HG03442 (cell line): ENCODE results near the gene MYPOP.

Experiments
- ATAC-seq: cut with Tn5 transposase; IDR thresholded peaks from one replicate; pipeline ENCODE4 v1.9.1; 2021; ENCODE audit warnings: mild to moderate bottlenecking, moderate library complexity; ENCODE audit not compliant: unreplicated experiment

The MYPOP gene

GRCh38 chr19:45865269-45865948 is 37.0 kb downstream of the MYPOP start:
- no peak for ATAC-seq

- ATAC-seq, result no peak
Measured at GRCh38 chr19:45864629-45865082, 37.8 kb downstream of the MYPOP start.

GRCh38 chr19:45863840-45864628 is 38.4 kb downstream of the MYPOP start, which contains the start of gene FOXA3:
Gene FOXA3, plus strand, starts transcription at chr19:45864326. Its CDS starts 131 bp downstream, at chr19:45864457.
- ATAC-seq, result peak; percentile 31

DNA sequence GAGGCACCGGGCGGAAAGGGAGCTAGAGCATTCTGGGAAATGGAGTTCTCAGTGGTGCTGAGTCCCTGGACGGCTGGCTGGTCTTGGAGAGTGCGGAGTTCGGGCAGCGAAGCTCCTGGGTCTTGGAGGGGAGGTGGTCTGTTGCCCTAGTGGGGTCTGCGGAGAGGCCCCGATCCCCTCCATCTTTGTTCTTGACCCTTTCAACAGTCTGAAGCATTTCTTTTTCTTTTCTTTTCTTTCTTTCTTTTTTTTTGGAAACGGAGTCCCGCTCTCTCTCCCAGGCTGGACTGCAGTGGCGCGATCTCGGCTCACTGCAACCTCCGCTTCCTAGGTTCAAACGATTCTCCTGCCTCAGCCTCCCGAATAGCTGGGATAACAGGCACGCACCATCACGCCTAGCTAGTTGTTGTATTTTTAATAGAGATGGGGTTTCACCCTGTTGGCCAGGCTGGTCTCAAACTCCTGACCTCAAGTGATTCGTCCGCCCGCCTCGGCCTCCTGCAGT is 39.0 kb downstream of the MYPOP start:
- no peak for ATAC-seq

- peak; percentile 86 for ATAC-seq
Measured at GRCh38 chr19:45862564-45863334, 39.7 kb downstream of the MYPOP start, which contains the start of gene SYMPK. Gene SYMPK, minus strand, starts transcription at chr19:45863147. Its CDS starts 8,652 bp downstream, at chr19:45854495.

GRCh38 chr19:45862271-45862563 is 40.2 kb downstream of the MYPOP start:
- ATAC-seq, result no peak

DNA sequence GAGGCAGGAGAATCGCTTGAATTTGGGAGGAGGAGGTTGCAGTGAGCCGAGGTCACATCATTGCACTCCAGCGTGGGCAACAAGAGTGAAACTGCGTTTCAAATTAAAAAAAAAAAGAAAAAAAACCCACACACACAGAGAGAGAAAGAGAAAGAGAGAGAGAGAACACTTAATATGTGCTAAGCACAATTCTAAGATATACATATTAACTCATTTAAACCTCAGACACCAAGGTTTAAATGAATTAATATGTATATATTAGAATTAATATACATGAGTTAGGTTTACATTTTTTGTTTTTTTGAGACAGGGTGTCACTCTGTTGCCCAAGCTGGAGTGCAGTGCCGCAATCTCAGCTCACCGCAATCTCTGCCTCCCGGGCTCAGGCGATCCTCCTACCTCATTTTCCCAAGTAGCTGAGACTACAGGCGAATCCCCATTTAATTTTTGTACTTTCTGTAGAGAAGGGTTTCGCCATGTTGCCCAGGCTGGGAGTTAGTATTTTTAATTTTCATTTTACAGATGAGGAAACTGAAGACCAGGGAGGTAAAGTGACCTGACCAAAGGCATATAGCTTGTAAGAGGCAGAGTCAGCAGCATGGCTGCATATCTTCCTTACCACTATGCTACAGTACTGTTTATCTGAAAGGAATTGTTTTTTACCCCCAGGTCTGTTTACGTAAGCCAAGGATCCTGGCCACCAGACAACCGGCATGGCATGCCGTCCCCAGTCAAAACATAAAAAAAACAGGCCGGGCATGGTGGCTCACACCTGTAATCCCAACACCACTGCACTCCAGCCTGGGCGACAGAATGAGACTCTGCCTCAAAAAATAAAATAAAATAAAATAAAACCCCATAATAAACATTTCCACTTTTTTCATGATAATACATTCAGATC is 41.8 kb downstream of the MYPOP start:
- no peak for ATAC-seq

DNA sequence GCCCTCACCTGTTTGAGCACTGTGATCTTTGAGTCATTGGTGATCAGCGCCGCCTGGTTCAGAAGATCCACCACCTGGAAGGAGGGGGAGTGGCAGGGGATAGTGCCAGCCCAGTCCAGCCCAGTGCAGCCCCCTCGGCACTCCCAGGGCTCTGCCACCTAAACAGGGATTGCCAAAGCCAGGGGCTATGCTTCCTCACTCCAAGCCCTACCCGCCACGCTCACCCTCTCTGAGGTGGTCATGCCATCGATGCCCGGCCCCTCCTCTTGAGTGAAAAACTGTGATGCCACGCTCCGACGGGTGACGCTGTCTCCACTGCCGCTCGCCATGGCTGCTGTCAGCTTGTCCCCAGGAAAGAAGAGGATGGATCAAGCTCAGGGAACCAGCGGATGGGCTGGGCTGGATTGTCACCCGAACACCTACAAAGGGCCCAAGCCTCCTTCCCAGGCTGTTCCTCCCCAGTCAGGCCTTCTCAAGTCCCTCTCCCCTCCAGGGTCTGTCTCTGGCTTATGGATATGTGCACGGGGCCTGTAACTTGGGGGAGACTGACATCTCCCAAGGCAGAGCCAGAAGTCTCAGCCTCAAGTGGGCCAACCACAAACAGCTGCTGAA is 48.1 kb downstream of the MYPOP start:
- ATAC-seq, result no peak

- no peak for ATAC-seq
Measured at GRCh38 chr19:45852983-45853382, 49.4 kb downstream of the MYPOP start.

DNA sequence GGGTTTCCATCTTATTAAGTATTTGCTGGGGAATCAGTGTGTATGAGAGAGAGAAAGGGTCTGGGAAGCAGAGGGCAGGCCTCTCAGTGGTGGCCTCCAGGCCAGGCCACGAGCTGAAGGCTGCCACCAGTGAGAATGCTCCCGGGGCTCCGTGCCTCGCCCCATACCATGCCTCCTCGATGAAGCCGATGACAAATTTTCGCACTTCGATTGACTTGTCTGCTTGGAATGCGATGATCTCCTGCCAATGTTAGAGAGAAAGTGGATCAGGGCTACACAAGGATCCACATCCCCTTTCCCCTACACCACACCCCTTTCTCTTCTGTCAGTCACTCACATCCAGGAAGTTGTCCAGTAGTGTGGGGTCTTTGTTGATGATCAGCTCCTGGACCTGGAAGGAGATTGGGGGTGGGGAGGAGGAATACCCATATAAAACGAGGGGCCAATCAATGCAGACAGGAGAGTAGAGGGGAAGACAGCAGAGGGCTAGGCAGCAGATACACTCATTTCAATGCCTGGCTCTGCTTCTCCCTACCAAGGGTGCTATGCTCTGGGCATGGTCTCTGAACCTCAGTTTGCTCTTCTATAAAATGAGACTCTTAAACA is 50.2 kb downstream of the MYPOP start:
- no peak for ATAC-seq

DNA sequence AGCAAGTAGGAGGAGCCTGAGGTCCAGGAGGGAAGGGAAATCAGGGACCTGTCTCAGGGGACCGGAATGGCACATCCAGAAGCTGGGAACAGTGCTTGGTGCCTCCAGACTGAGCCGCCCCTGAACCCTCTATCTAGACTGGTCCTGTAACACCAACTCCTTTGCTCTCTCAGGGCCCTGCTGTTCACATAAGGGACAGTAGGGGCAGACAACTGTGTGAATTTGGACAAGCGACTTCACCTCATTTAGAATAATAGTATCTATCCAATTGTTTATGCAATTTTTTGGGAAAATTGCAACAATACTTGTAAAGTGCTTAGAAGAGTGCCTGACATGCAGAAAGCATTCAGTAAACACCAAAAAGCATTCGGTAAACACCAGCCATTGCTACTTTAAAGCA is 53.5 kb downstream of the MYPOP start:
- ATAC-seq, result no peak

GRCh38 chr19:45847663-45848062 is 54.8 kb downstream of the MYPOP start:
- ATAC-seq, result no peak

DNA sequence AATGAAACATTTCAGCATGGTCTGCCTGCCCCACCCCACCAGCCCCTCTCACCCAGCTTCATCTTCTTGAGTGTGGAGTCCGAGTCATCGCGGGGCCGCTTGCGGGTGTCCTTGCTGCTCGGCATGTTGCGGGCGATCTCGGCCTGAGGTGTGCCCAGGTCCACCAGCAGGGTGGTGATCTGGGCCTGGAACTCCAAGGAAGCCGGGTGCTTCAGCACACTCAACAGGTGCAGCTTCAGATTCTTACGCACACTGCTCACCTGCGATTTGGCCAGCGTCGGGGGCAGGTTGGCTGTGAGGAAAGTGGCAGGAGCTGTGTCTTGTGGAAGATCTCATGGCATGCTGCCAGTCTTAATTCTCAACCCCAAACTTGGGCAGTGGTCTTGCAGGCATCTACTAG is 60.2 kb downstream of the MYPOP start:
- no peak for ATAC-seq
